Activated naive CD4-positive, alpha-beta T cell treated with anti-CD3 and anti-CD28 coated beads, Interleukin-2, amount 50 U/mL, for 72 hours (primary cell): Measurements from ENCODE around the gene BOLA2. TPM values are rescaled to one million over a fixed set of nuclear protein-coding genes. Genes with fewer than 3 reads are reported as not detected.
A peak's percentile ranks its signal among the peaks of the same experiment; 100 is the strongest.
"Not testable (repeated sequence)": the region's sequence is repeated elsewhere in the genome, so short reads cannot be mapped to it uniquely, and the experiment has no call there.

Source experiments
- ATAC-seq, 2 donors: fragments of 150-1000 bp; cut with Tn5 transposase; 2 replicates each; pipeline ENCODE4 v1.10.0; 2021; ENCODE audit warnings: mild to moderate bottlenecking in 2 of 2, moderate library complexity in 2 of 2
- DNase-seq, 2 donors: peaks; one replicate each; pipeline ENCODE4 v3.0.0; 2021 to 2022; ENCODE audit warnings: low spot score in 2 of 2
- H3K27ac Mint-ChIP-seq, 2 donors: one replicate each; pipeline ENCODE4 v1.8.0; 2022; ENCODE audit warnings: mild to moderate bottlenecking in 2 of 2, mixed read lengths in 2 of 2
- H3K36me3 Mint-ChIP-seq, 2 donors: one replicate each; pipeline ENCODE4 v1.8.0; 2022; ENCODE audit warnings: mixed read lengths in 2 of 2
- H3K9me3 Mint-ChIP-seq, 2 donors: one replicate each; pipeline ENCODE4 v1.8.0; 2022; ENCODE audit warnings: mixed read lengths in 2 of 2
- total RNA-seq, 2 donors: library from RNA; stranded (reverse); gene quantifications; one replicate each; pipeline ENCODE4 v1.2.3, GENCODE V29; 2022

The BOLA2 gene
- total RNA-seq = 10 to 100 TPM; 14.3 to 25.5 TPM

- not testable (repeated sequence) for DNase-seq, H3K36me3 Mint-ChIP-seq, H3K27ac Mint-ChIP-seq, H3K9me3 Mint-ChIP-seq
- peak; percentile 89 to 91 for ATAC-seq
Observed at GRCh38 chr16:29454269-29454668, at the start of gene BOLA2, which contains the start of gene SLX1B. Gene BOLA2 (minus strand): TSS chr16:29454351. CDS start chr16:29454253, 98 bp downstream. Gene SLX1B (plus strand): TSS chr16:29454533.

- DNase-seq, ATAC-seq, H3K9me3 Mint-ChIP-seq, H3K27ac Mint-ChIP-seq, H3K36me3 Mint-ChIP-seq: not testable (repeated sequence)
Observed at GRCh38 chr16:29482276-29482675, 28.1 kb upstream of the BOLA2 start.

- ATAC-seq = peak; percentile 37 to 82
- not testable (repeated sequence) for H3K9me3 Mint-ChIP-seq, H3K27ac Mint-ChIP-seq, DNase-seq, H3K36me3 Mint-ChIP-seq
Observed at GRCh38 chr16:29472065-29472464, 17.9 kb upstream of the BOLA2 start.

- H3K36me3 Mint-ChIP-seq, H3K9me3 Mint-ChIP-seq, H3K27ac Mint-ChIP-seq: not testable (repeated sequence)
- ATAC-seq = peak in 1 of 2 donors; percentile 21
- DNase-seq = peak in 1 of 2 donors; percentile 62
Observed at GRCh38 chr16:29469660-29470059, 15.5 kb upstream of the BOLA2 start.

- H3K9me3 Mint-ChIP-seq, DNase-seq, H3K36me3 Mint-ChIP-seq, H3K27ac Mint-ChIP-seq: not testable (repeated sequence)
- peak; percentile 11 to 31 for ATAC-seq
Observed at GRCh38 chr16:29467654-29468366, 13.7 kb upstream of the BOLA2 start.

GRCh38 chr16:29466904-29467303, 12.8 kb upstream of the BOLA2 start:
- H3K27ac Mint-ChIP-seq, DNase-seq, H3K9me3 Mint-ChIP-seq, H3K36me3 Mint-ChIP-seq: not testable (repeated sequence)
- peak; percentile 50 to 63 for ATAC-seq

GRCh38 chr16:29465985-29466824, 12.1 kb upstream of the BOLA2 start:
- DNase-seq, H3K9me3 Mint-ChIP-seq, H3K36me3 Mint-ChIP-seq, H3K27ac Mint-ChIP-seq: not testable (repeated sequence)
- ATAC-seq = peak; percentile 45 to 70

- not testable (repeated sequence) for H3K36me3 Mint-ChIP-seq, H3K27ac Mint-ChIP-seq, H3K9me3 Mint-ChIP-seq, ATAC-seq, DNase-seq
Observed at GRCh38 chr16:29460647-29461030, 6.5 kb upstream of the BOLA2 start.

GRCh38 chr16:29459706-29460646, 5.8 kb upstream of the BOLA2 start, which contains the start of gene SULT1A4:
Gene SULT1A4 (plus strand): TSS chr16:29459913. CDS start chr16:29461386, 1,473 bp downstream.
- H3K27ac Mint-ChIP-seq, DNase-seq, ATAC-seq, H3K36me3 Mint-ChIP-seq, H3K9me3 Mint-ChIP-seq: not testable (repeated sequence)

GRCh38 chr16:29457660-29458059, 3.5 kb upstream of the BOLA2 start:
- H3K27ac Mint-ChIP-seq, ATAC-seq, H3K9me3 Mint-ChIP-seq, DNase-seq, H3K36me3 Mint-ChIP-seq: not testable (repeated sequence)

GRCh38 chr16:29454828-29455227, 677 bp upstream of the BOLA2 start:
- DNase-seq, H3K9me3 Mint-ChIP-seq, H3K27ac Mint-ChIP-seq, H3K36me3 Mint-ChIP-seq: not testable (repeated sequence)
- ATAC-seq = peak; percentile 76 to 78

- DNase-seq, H3K9me3 Mint-ChIP-seq, H3K27ac Mint-ChIP-seq, H3K36me3 Mint-ChIP-seq: not testable (repeated sequence)
- ATAC-seq = peak; percentile 13 to 25
Observed at GRCh38 chr16:29453754-29454153, 397 bp downstream of the BOLA2 start.

- DNase-seq, ATAC-seq, H3K36me3 Mint-ChIP-seq, H3K27ac Mint-ChIP-seq, H3K9me3 Mint-ChIP-seq: not testable (repeated sequence)
Observed at GRCh38 chr16:29425390-29425789, 28.8 kb downstream of the BOLA2 start.

- H3K27ac Mint-ChIP-seq, H3K36me3 Mint-ChIP-seq: not testable (repeated sequence)
Observed at GRCh38 chr16:29423587-29423986, 30.6 kb downstream of the BOLA2 start.

GRCh38 chr16:29405249-29405648, 48.9 kb downstream of the BOLA2 start:
- not testable (repeated sequence) for H3K27ac Mint-ChIP-seq, H3K36me3 Mint-ChIP-seq, DNase-seq, H3K9me3 Mint-ChIP-seq, ATAC-seq

More at GRCh38 chr16:29423587-29423986, 30.6 kb downstream of the BOLA2 start:
- DNase-seq, H3K9me3 Mint-ChIP-seq, ATAC-seq: not testable (repeated sequence)
